GM12878 (cell line): ENCODE data around the gene NID1. TPM values are rescaled to one million over a fixed set of nuclear protein-coding genes. Genes with fewer than 3 reads are reported as not detected.

ENCODE experiments used
- FOS ChIP-seq: IDR thresholded peaks from 3 replicates; pipeline ENCODE4 v1.6.1; 2011; ENCODE audit warnings: borderline replicate concordance; ENCODE audit not compliant: insufficient read length; ENCODE audit errors: extremely low read depth
- IKZF2 ChIP-seq, 2 experiments: fragments of 450-650 bp; IDR thresholded peaks; 2 replicates each; pipeline ENCODE4 v1.6.1; 2017; ENCODE audit warnings: mild to moderate bottlenecking in 2 of 2, moderate library complexity in 2 of 2
- JUNB ChIP-seq: IDR thresholded peaks from 2 replicates; pipeline ENCODE4 v1.6.1; 2016; ENCODE audit warnings: antibody characterized with exemption, mild to moderate bottlenecking
- RAD51 ChIP-seq: fragments of 450-650 bp; IDR thresholded peaks from 2 replicates; pipeline ENCODE4 v1.6.1; 2016; ENCODE audit warnings: moderate library complexity, mild to moderate bottlenecking, inconsistent platforms
- SMAD5 ChIP-seq: IDR thresholded peaks from 2 replicates; pipeline ENCODE4 v1.6.1; 2016; ENCODE audit warnings: antibody characterized with exemption, low read depth
- STAT1 ChIP-seq: fragments of 450-650 bp; conservative IDR thresholded peaks from 2 replicates; pipeline ENCODE4 v1.6.1; 2014; ENCODE audit warnings: antibody characterized with exemption, mild to moderate bottlenecking
- SUPT20H ChIP-seq: IDR thresholded peaks from 2 replicates; pipeline ENCODE4 v1.6.1; 2011; ENCODE audit warnings: low read depth, mild to moderate bottlenecking, low read length, moderate library complexity, borderline replicate concordance; ENCODE audit not compliant: control insufficient read depth
- ZNF207 ChIP-seq: fragments of 450-650 bp; IDR thresholded peaks from 2 replicates; pipeline ENCODE4 v1.6.1; 2014; ENCODE audit warnings: antibody characterized with exemption, mild to moderate bottlenecking, borderline replicate concordance
- ZNF217 ChIP-seq: fragments of 450-650 bp; IDR thresholded peaks from 2 replicates; pipeline ENCODE4 v1.6.1; 2017; ENCODE audit warnings: antibody characterized with exemption, mild to moderate bottlenecking
- ZSCAN29 ChIP-seq: fragments of 450-650 bp; IDR thresholded peaks from 2 replicates; pipeline ENCODE4 v1.6.1; 2017; ENCODE audit warnings: mild to moderate bottlenecking, moderate library complexity
- polyA plus RNA-seq, 11 experiments: library from polyadenylated mRNA; depleted of rRNA in 4 of 11; unstranded in 6 of 11; stranded (reverse) in 5 of 11; fragments of >200 nt; fragmentation: Nextera tagmentation in 4 of 11; fragmentation: Illumina TruSeq in 1 of 11; extraction: Ambion mirVana in 4 of 11; extraction: Trizol in 1 of 11; gene quantifications; 1 replicate in 1 of 11; 2 replicates in 10 of 11; pipeline versions ENCODE4 v1.2.1 to v1.2.3, GENCODE V29; 2011 to 2016; ENCODE audit warnings: inconsistent platforms in 2 of 11, missing spikeins in 2 of 11, low read depth in 1 of 11
- total RNA-seq, 4 experiments: library from RNA; depleted of rRNA in 3 of 4; stranded (reverse); fragments of >200 nt in 3 of 4; fragmentation: Illumina TruSeq in 1 of 4; extraction: Trizol in 1 of 4; gene quantifications; 2 replicates each; pipeline versions ENCODE4 v1.2.1 to v1.2.3, GENCODE V29; 2013 to 2021
- TF ChIP-seq, protein P1 (sequence below), 3 experiments: IDR thresholded peaks in 2 of 3; conservative IDR thresholded peaks in 1 of 3; 2 replicates each; pipeline ENCODE4 v1.5.1; 2011; ENCODE audit warnings: low read depth in 3 of 3, low read length in 3 of 3, mild to moderate bottlenecking in 3 of 3, control low read depth in 2 of 3, moderate library complexity in 2 of 3, inconsistent platforms in 1 of 3, mixed read lengths in 1 of 3; ENCODE audit not compliant: control insufficient read depth in 2 of 3, insufficient read depth in 1 of 3; ENCODE audit errors: extremely low read depth in 1 of 3
- TF ChIP-seq, protein P2 (sequence below): fragments of 450-650 bp; IDR thresholded peaks from 2 replicates; pipeline ENCODE4 v1.6.1; 2017; ENCODE audit warnings: mild to moderate bottlenecking, moderate library complexity
- TF ChIP-seq, protein P3 (sequence below): IDR thresholded peaks from 2 replicates; pipeline ENCODE4 v1.6.1; 2012; ENCODE audit warnings: improper control_type of control experiment, low read depth, low read length; ENCODE audit not compliant: insufficient replicate concordance
- TF ChIP-seq, protein P4 (sequence below): IDR thresholded peaks from 2 replicates; pipeline ENCODE4 v1.6.1; 2011; ENCODE audit warnings: low read depth, low read length, improper control_type of control experiment, borderline replicate concordance
- TF ChIP-seq, protein P5 (sequence below): IDR thresholded peaks from 2 replicates; pipeline ENCODE4 v1.6.1; 2012; ENCODE audit warnings: low read depth, low read length, improper control_type of control experiment

NID1 gene
- total and polyA plus RNA-seq, 10 of the 15 experiments (the other 5 are each of a cell fraction or from before 2014, with no cell fraction given), result 4.2 to 25.7 (median 11.3) TPM

DNA sequence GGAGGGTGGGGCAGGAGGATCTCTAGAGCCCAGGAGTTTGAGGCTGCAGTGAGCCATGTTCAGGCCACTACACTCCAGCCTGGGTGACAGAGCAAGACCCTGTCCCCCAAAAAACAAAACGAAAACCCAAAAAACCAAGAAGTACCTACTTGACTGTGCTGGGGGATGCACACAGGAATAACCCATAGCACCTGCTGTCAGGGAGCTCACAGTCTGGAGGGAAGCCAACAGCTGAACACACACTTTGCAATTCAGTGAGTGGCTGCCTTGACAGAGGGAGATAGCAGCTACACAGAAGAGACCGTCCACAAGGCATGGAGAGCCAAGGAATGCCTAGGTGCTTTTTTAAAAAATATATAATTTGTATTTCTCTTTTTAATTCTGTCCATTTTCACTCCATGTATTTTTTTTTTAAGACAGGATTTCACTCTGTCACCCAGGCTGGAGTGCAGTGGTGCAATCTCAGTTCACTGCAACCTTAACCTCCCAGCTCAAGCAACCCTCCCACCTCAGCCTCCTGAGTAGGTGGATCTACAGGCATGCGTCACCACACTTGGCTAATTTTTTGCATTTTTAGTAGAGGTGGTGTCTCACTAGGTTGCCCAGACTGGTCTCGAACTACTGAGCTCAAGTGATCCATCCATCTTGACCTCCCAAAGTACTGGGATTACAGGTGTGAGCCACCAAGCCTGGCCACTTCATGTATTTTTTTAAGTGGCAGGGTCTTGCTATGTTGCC is 68.7 kb downstream of the NID1 start (continued):
- TF ChIP-seq IKZF2 (IDR thresholded peaks at IDR 0.05) (peak; percentile 24 to 37; a peak in 2 of 4 replicates), SMAD5 (no peak), STAT1 (no peak), SUPT20H (no peak), JUNB (peak; percentile 68), RAD51 (no peak), FOS (no peak), ZNF207 (no peak), ZNF217 (no peak), ZSCAN29 (no peak)
- TF ChIP-seq, protein P1, sequence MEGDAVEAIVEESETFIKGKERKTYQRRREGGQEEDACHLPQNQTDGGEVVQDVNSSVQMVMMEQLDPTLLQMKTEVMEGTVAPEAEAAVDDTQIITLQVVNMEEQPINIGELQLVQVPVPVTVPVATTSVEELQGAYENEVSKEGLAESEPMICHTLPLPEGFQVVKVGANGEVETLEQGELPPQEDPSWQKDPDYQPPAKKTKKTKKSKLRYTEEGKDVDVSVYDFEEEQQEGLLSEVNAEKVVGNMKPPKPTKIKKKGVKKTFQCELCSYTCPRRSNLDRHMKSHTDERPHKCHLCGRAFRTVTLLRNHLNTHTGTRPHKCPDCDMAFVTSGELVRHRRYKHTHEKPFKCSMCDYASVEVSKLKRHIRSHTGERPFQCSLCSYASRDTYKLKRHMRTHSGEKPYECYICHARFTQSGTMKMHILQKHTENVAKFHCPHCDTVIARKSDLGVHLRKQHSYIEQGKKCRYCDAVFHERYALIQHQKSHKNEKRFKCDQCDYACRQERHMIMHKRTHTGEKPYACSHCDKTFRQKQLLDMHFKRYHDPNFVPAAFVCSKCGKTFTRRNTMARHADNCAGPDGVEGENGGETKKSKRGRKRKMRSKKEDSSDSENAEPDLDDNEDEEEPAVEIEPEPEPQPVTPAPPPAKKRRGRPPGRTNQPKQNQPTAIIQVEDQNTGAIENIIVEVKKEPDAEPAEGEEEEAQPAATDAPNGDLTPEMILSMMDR (IDR thresholded peaks at IDR 0.05 in 2 of 3, conservative IDR thresholded peaks at IDR 0.05 in 1 of 3; ENCODE audit: control insufficient read depth in 2 of 3, extremely low read depth in 1 of 3, insufficient read depth in 1 of 3, low read depth in 3 of 3, low read length in 3 of 3), result no peak
- TF ChIP-seq, protein P2, sequence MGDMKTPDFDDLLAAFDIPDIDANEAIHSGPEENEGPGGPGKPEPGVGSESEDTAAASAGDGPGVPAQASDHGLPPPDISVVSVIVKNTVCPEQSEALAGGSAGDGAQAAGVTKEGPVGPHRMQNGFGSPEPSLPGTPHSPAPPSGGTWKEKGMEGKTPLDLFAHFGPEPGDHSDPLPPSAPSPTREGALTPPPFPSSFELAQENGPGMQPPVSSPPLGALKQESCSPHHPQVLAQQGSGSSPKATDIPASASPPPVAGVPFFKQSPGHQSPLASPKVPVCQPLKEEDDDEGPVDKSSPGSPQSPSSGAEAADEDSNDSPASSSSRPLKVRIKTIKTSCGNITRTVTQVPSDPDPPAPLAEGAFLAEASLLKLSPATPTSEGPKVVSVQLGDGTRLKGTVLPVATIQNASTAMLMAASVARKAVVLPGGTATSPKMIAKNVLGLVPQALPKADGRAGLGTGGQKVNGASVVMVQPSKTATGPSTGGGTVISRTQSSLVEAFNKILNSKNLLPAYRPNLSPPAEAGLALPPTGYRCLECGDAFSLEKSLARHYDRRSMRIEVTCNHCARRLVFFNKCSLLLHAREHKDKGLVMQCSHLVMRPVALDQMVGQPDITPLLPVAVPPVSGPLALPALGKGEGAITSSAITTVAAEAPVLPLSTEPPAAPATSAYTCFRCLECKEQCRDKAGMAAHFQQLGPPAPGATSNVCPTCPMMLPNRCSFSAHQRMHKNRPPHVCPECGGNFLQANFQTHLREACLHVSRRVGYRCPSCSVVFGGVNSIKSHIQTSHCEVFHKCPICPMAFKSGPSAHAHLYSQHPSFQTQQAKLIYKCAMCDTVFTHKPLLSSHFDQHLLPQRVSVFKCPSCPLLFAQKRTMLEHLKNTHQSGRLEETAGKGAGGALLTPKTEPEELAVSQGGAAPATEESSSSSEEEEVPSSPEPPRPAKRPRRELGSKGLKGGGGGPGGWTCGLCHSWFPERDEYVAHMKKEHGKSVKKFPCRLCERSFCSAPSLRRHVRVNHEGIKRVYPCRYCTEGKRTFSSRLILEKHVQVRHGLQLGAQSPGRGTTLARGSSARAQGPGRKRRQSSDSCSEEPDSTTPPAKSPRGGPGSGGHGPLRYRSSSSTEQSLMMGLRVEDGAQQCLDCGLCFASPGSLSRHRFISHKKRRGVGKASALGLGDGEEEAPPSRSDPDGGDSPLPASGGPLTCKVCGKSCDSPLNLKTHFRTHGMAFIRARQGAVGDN, result no peak
- TF ChIP-seq, protein P3, sequence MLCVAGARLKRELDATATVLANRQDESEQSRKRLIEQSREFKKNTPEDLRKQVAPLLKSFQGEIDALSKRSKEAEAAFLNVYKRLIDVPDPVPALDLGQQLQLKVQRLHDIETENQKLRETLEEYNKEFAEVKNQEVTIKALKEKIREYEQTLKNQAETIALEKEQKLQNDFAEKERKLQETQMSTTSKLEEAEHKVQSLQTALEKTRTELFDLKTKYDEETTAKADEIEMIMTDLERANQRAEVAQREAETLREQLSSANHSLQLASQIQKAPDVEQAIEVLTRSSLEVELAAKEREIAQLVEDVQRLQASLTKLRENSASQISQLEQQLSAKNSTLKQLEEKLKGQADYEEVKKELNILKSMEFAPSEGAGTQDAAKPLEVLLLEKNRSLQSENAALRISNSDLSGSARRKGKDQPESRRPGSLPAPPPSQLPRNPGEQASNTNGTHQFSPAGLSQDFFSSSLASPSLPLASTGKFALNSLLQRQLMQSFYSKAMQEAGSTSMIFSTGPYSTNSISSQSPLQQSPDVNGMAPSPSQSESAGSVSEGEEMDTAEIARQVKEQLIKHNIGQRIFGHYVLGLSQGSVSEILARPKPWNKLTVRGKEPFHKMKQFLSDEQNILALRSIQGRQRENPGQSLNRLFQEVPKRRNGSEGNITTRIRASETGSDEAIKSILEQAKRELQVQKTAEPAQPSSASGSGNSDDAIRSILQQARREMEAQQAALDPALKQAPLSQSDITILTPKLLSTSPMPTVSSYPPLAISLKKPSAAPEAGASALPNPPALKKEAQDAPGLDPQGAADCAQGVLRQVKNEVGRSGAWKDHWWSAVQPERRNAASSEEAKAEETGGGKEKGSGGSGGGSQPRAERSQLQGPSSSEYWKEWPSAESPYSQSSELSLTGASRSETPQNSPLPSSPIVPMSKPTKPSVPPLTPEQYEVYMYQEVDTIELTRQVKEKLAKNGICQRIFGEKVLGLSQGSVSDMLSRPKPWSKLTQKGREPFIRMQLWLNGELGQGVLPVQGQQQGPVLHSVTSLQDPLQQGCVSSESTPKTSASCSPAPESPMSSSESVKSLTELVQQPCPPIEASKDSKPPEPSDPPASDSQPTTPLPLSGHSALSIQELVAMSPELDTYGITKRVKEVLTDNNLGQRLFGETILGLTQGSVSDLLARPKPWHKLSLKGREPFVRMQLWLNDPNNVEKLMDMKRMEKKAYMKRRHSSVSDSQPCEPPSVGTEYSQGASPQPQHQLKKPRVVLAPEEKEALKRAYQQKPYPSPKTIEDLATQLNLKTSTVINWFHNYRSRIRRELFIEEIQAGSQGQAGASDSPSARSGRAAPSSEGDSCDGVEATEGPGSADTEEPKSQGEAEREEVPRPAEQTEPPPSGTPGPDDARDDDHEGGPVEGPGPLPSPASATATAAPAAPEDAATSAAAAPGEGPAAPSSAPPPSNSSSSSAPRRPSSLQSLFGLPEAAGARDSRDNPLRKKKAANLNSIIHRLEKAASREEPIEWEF, result no peak
- TF ChIP-seq, protein P4, sequence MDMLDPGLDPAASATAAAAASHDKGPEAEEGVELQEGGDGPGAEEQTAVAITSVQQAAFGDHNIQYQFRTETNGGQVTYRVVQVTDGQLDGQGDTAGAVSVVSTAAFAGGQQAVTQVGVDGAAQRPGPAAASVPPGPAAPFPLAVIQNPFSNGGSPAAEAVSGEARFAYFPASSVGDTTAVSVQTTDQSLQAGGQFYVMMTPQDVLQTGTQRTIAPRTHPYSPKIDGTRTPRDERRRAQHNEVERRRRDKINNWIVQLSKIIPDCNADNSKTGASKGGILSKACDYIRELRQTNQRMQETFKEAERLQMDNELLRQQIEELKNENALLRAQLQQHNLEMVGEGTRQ, result no peak
- TF ChIP-seq, protein P5, sequence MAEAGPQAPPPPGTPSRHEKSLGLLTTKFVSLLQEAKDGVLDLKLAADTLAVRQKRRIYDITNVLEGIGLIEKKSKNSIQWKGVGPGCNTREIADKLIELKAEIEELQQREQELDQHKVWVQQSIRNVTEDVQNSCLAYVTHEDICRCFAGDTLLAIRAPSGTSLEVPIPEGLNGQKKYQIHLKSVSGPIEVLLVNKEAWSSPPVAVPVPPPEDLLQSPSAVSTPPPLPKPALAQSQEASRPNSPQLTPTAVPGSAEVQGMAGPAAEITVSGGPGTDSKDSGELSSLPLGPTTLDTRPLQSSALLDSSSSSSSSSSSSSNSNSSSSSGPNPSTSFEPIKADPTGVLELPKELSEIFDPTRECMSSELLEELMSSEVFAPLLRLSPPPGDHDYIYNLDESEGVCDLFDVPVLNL, result no peak
